Neural progenitor cell (in vitro differentiated cells): ENCODE data around the gene MIER2. TPM values are rescaled to one million over a fixed set of nuclear protein-coding genes. Genes with fewer than 3 reads are reported as not detected.

Experiments
- DNase-seq: peaks from one replicate; pipeline ENCODE4 v3.0.0-alpha.2; 2016; ENCODE audit warnings: low spot score
- H2AFZ ChIP-seq: fragments of 200-600 bp; sonication (generic); replicated peaks from 2 replicates; pipeline ENCODE4 v1.6.1; 2016; ENCODE audit warnings: antibody characterized with exemption
- H3F3A ChIP-seq: fragments of 200-600 bp; sonication (generic); 2 replicates; pipeline ENCODE4 v1.6.1; 2016; ENCODE audit warnings: antibody characterized with exemption, low read depth
- H3K27ac ChIP-seq: fragments of 200-600 bp; sonication (generic); 2 replicates; pipeline ENCODE4 v1.5.1; 2016; ENCODE audit warnings: mild to moderate bottlenecking
- H3K27me3 ChIP-seq: fragments of 200-600 bp; sonication (generic); 2 replicates; pipeline ENCODE4 v1.6.1; 2016; ENCODE audit warnings: mild to moderate bottlenecking, moderate library complexity
- H3K36me3 ChIP-seq: fragments of 200-600 bp; sonication (generic); 2 replicates; pipeline ENCODE4 v1.5.1; 2016
- H3K4me1 ChIP-seq: fragments of 200-600 bp; sonication (generic); 2 replicates; pipeline ENCODE4 v1.6.1; 2016; ENCODE audit warnings: mixed run types
- H3K4me2 ChIP-seq: fragments of 200-600 bp; sonication (generic); 2 replicates; pipeline ENCODE4 v1.6.1; 2016
- H3K4me3 ChIP-seq: fragments of 200-600 bp; sonication (generic); 2 replicates; pipeline ENCODE4 v1.5.1; 2016
- H3K79me2 ChIP-seq: fragments of 200-600 bp; sonication (generic); 2 replicates; pipeline ENCODE4 v1.6.1; 2016; ENCODE audit warnings: low read depth
- H3K9ac ChIP-seq: fragments of 200-600 bp; sonication (generic); 2 replicates; pipeline ENCODE4 v1.6.1; 2016
- H3K9me3 ChIP-seq: fragments of 200-600 bp; sonication (generic); 2 replicates; pipeline ENCODE4 v1.5.1; 2016; ENCODE audit warnings: low read depth
- H4K20me1 ChIP-seq: fragments of 200-600 bp; sonication (generic); 2 replicates; pipeline ENCODE4 v1.6.1; 2016; ENCODE audit warnings: low read depth
- H3K27ac Mint-ChIP-seq: 3 replicates; pipeline ENCODE4 v1.8.0; 2021; ENCODE audit warnings: mixed read lengths
- H3K27me3 Mint-ChIP-seq: 2 replicates; pipeline ENCODE4 v1.8.0; 2022; ENCODE audit warnings: low read depth, mild to moderate bottlenecking, inconsistent platforms, moderate library complexity, mixed read lengths; ENCODE audit not compliant: insufficient read depth
- H3K36me3 Mint-ChIP-seq: 3 replicates; pipeline ENCODE4 v1.8.0; 2021; ENCODE audit warnings: mixed read lengths
- H3K4me1 Mint-ChIP-seq: 3 replicates; pipeline ENCODE4 v1.8.0; 2021; ENCODE audit warnings: mixed read lengths
- H3K4me3 Mint-ChIP-seq: 3 replicates; pipeline ENCODE4 v1.8.0; 2021; ENCODE audit warnings: mild to moderate bottlenecking, moderate library complexity, mixed read lengths
- H3K9me3 Mint-ChIP-seq: 3 replicates; pipeline ENCODE4 v1.8.0; 2020; ENCODE audit warnings: mixed read lengths
- EZH2 ChIP-seq: fragments of 200-600 bp; sonication (generic); IDR thresholded peaks from 2 replicates; pipeline ENCODE4 v1.6.1; 2017; ENCODE audit warnings: antibody characterized with exemption, mild to moderate bottlenecking, moderate library complexity
- EZH2phosphoT487 ChIP-seq: fragments of 200-600 bp; sonication (generic); IDR thresholded peaks from 2 replicates; pipeline ENCODE4 v1.6.1; 2017; ENCODE audit warnings: antibody characterized with exemption
- total RNA-seq: library from RNA; depleted of rRNA; stranded (reverse); fragments of >200 nt; gene quantifications from 2 replicates; pipeline ENCODE4 v1.2.3, GENCODE V29; 2015; ENCODE audit warnings: low replicate concordance
- TF ChIP-seq, protein P1 (sequence below): fragments of 200-600 bp; sonication (generic); IDR thresholded peaks from 2 replicates; pipeline ENCODE4 v1.5.1; 2017; ENCODE audit warnings: antibody characterized with exemption, mild to moderate bottlenecking

The MIER2 gene
- total RNA-seq, 1 donor from 2014 or later, result 12.9 TPM

DNA sequence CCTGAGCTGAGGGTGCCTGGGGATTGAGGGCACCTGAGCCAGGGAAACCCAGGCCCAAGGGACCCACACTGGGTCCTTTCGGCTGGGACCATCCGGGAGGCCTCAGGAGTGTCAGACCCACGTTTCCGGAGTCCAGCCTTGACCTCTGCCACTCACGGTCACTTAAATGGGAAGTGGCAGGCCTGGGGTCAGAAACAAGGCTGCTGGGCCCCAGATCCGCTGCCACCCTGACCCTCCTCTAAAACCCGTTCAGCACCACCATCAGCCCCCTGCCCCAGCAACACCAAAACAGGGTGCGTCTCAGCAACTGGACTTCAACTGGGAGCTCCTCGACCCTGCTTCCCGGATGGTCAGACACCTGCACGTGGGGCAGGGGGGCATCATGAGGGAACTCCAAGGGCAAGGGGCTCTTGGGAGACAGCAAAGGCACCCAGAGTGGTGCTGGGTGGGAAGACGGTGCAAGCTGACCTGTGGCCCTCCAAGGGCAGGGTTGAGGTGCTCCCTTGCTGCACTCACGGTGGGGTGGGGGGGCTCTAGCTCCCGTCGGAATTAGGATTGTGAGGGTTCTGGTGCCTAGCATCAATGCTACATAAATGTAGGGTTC lies 52.2 kb downstream of the MIER2 start:
- Histone ChIP-seq H3K27me3 (peaks cover 70% of the 10 kb centered on the region), H3K4me2 (no peak overlapping the region), H3K4me1 (peaks cover 18% of the 10 kb centered on the region), H2AFZ (no peak overlapping the region), H3F3A (peaks cover 6% of the 10 kb centered on the region), H3K9ac (no peak overlapping the region), H3K27ac (no peak overlapping the region), H3K36me3 (no peaks in the 10 kb centered on the region), H3K79me2 (no peaks in the 10 kb centered on the region), H3K9me3 (no peaks in the 10 kb centered on the region), H3K4me3 (no peak overlapping the region), H4K20me1 (peaks cover 24% of the 10 kb centered on the region)
- no peaks in the 10 kb centered on the region for H3K36me3 Mint-ChIP-seq
- peak overlapping the region; percentile 39 for H3K4me3 Mint-ChIP-seq
- H3K27ac Mint-ChIP-seq, result no peak overlapping the region
- H3K27me3 Mint-ChIP-seq, result peaks cover 31% of the 10 kb centered on the region
- no peak for DNase-seq
- H3K9me3 Mint-ChIP-seq, result no peaks in the 10 kb centered on the region
- no peak for TF ChIP-seq EZH2phosphoT487
- TF ChIP-seq, protein P1, sequence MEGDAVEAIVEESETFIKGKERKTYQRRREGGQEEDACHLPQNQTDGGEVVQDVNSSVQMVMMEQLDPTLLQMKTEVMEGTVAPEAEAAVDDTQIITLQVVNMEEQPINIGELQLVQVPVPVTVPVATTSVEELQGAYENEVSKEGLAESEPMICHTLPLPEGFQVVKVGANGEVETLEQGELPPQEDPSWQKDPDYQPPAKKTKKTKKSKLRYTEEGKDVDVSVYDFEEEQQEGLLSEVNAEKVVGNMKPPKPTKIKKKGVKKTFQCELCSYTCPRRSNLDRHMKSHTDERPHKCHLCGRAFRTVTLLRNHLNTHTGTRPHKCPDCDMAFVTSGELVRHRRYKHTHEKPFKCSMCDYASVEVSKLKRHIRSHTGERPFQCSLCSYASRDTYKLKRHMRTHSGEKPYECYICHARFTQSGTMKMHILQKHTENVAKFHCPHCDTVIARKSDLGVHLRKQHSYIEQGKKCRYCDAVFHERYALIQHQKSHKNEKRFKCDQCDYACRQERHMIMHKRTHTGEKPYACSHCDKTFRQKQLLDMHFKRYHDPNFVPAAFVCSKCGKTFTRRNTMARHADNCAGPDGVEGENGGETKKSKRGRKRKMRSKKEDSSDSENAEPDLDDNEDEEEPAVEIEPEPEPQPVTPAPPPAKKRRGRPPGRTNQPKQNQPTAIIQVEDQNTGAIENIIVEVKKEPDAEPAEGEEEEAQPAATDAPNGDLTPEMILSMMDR, result no peak
- no peak for TF ChIP-seq EZH2
- peaks cover 26% of the 10 kb centered on the region for H3K4me1 Mint-ChIP-seq

DNA sequence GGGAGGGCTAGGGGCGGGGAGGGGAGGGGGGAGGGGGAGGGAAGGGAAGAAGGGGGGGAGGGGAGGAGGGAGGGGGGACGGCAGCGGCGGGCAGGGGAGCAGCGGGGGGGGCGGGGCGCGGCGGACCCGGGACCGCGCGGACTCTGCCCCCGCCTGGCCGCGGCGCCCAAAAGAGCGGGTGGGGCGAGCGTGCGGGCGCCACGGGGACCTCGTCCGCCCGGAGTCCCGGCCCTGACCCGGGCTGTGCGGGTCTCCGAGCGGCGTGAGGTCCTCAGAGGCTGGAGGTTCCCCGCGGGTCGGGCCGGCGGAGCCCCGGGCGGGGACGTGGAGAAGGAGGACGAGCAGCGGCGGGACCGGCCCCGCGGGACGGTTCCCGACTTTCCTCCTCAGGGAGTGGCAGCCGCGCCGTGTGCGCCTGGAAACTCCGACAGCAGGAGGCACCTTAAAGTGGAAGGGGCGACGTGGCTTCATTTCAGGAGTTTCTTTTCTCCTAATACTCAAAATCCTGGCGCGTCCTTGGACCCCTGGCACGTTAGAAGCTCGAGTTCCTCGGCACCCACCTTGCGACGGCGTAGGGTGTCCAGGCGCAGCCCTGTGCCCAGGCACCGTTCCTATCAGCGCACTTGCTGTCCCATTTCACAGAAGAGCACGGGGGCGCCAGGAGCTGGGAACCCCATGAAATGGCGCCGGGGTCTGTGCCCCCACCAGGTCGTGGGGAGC lies 52.9 kb downstream of the MIER2 start:
- Histone ChIP-seq H3K4me3 (no peak overlapping the region), H3K9me3 (no peaks in the 10 kb centered on the region), H3K4me2 (no peak overlapping the region), H3K79me2 (no peaks in the 10 kb centered on the region), H3K36me3 (no peaks in the 10 kb centered on the region), H3K27ac (no peak overlapping the region), H4K20me1 (peaks cover 22% of the 10 kb centered on the region), H3K4me1 (peaks cover 18% of the 10 kb centered on the region), H3K27me3 (peaks cover 70% of the 10 kb centered on the region), H3K9ac (no peak overlapping the region), H2AFZ (no peak overlapping the region), H3F3A (peaks cover 6% of the 10 kb centered on the region)
- Mint-ChIP-seq H3K36me3 (no peaks in the 10 kb centered on the region), H3K27me3 (peaks cover 31% of the 10 kb centered on the region), H3K27ac (no peak overlapping the region), H3K4me3 (no peak overlapping the region), H3K9me3 (no peaks in the 10 kb centered on the region), H3K4me1 (peaks cover 26% of the 10 kb centered on the region)
- no peak for TF ChIP-seq EZH2phosphoT487
- TF ChIP-seq, protein P1, result no peak
- no peak for TF ChIP-seq EZH2
- no peak for DNase-seq

DNA sequence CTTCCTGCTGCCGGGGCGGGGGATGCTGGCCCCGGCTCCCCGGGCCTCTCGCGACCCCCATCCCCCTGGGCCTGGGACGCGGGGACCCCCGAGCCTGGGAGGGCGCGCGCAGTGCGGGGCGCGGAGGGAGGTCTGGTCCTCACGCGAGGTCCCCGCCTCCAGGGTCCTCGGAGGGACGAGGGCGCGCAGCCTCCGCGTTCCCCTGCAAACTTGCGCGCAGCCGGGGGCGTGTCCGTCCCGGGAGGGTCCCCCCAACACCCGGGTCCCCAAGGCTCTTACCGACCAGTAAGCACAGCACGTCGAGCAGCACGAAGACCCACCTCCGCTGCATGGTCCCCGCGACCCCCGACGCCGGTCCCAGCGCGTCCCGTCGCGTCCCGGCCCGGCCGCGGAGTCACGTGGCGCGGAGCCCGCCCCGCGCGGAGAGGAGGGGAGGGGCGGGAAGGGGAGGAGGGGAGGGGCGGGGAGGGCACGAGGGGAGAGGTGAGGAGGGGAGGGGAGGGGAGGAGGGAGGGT lies 53.5 kb downstream of the MIER2 start, which contains the start of gene PLPP2:
Gene PLPP2, minus strand, starts transcription at position 398 of the 516 bp plus-strand sequence. Its CDS starts 67 bp downstream, at position 331.
- Histone ChIP-seq H4K20me1 (peaks cover 21% of the 10 kb centered on the region), H3K36me3 (no peaks in the 10 kb centered on the region), H2AFZ (no peak within 1 kb of the TSS), H3K79me2 (no peaks in the 10 kb centered on the region), H3K9ac (no peak within 1 kb of the TSS), H3K4me1 (peaks cover 18% of the 10 kb centered on the region), H3K4me2 (peak within 1 kb of the TSS; percentile 71), H3F3A (peaks cover 6% of the 10 kb centered on the region), H3K4me3 (peak within 1 kb of the TSS; percentile 35), H3K9me3 (no peaks in the 10 kb centered on the region), H3K27ac (no peak within 1 kb of the TSS), H3K27me3 (peaks cover 70% of the 10 kb centered on the region)
- Mint-ChIP-seq H3K36me3 (no peaks in the 10 kb centered on the region), H3K4me3 (peak within 1 kb of the TSS; percentile 57), H3K27me3 (peaks cover 29% of the 10 kb centered on the region), H3K27ac (no peak within 1 kb of the TSS), H3K4me1 (peaks cover 23% of the 10 kb centered on the region), H3K9me3 (no peaks in the 10 kb centered on the region)
- peak; percentile 51 for TF ChIP-seq EZH2phosphoT487
- peak; percentile 53 for TF ChIP-seq EZH2
- TF ChIP-seq, protein P1, result no peak
- DNase-seq, result peak; percentile 28
